Ureter (tissue), 1 donor: ENCODE measurements around the gene DOCK2. TPM values are rescaled to one million over a fixed set of nuclear protein-coding genes. Genes with fewer than 3 reads are reported as not detected.
"Not testable (repeated sequence)": the region's sequence is repeated elsewhere in the genome, so short reads cannot be mapped to it uniquely, and the experiment has no call there.

Source experiments
- DNase-seq: peaks from one replicate; pipeline ENCODE4 v3.0.0-alpha.2; 2020; ENCODE audit warnings: low spot score
- total RNA-seq: library from RNA; stranded (reverse); gene quantifications from one replicate; pipeline ENCODE4 v1.2.4, GENCODE V29; 2023
- donor health status: DM: yes; HTN: yes; CAD: no.

Gene DOCK2
- total RNA-seq, 1 donor from 2014 or later: 22.4 TPM

DNA sequence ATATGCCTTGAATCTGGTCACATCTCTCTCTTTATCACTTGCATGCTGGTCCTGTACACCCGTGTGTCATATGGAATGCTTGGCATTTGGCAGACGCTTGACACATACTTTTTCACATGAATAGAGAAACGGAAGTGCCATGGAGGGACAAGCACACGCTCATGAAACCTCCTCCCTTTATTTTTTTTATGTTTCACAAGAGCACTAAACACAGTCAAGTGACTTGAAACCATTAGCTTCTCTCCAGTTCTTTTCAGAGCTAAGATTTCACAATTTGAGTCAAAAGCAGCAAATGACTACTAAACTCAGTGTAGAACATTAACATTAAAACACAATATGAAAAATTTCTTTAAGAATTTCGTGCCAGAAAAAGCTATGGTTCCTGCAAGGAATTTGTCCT is 151.1 kb downstream of the DOCK2 start:
- DNase-seq: no peak

DNA sequence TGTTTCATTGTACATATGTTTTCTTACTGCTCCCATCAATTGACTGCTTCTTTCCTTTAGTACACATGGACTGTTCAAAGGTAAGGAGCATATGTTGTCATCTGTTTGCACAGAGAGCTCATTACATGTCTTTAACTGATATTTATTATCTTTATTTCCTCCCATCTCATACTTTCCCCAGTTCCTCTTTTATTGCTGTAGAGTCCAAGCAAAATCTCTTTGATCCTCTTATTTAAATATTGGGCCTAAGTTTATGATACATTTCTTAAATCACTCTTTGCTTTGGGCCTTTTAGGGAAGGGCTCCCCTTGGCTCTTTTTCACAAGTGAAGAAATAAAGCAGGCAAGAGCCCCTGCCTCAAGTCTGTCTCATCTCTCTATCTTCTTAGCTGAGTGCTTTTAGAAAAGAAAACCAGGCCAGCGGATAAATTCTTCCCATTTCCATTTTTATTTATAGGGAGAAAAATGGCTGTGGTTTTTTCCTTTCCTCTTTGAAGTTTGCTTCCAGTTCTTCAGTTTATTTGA is 152.4 kb downstream of the DOCK2 start:
- DNase-seq: no peak

DNA sequence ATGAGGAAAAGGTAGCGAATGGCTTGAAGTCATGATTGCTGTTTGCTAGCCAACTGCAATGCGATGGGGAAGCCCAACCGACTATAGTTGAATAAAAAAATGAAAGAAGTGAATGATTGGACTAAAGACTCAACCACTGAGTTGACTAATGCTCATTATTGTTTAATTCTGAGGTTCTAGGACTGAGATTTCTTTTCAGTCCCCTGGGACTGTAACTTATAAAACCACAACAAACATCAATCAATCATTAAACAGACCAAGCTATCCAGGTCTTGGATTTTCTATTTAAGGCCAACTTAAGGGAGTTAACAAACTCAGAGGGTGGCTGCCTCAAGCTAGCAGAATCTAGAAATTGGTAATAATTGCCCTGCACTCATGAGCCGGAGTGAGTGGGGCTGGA is 154.2 kb downstream of the DOCK2 start:
- no peak for DNase-seq

DNA sequence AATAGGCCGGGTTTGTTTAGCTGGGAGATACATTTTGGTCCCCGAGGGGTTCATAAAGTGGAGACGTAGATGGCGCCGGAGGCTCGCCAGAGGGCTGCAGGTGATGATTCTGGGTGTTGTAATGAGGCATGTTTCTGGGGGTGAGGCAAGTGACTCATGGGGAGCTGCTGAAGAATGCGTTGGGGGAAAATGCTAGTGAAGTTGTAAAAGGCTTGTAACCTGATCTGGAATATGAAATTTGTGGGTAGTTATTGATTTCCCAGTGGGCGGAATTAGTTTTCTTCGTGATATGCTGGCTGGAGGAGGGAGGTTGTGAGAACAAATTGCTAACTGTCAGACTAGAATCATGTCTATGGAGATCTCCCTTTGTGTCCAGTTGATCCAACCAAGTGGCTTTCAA is 158.3 kb downstream of the DOCK2 start:
- DNase-seq: no peak

DNA sequence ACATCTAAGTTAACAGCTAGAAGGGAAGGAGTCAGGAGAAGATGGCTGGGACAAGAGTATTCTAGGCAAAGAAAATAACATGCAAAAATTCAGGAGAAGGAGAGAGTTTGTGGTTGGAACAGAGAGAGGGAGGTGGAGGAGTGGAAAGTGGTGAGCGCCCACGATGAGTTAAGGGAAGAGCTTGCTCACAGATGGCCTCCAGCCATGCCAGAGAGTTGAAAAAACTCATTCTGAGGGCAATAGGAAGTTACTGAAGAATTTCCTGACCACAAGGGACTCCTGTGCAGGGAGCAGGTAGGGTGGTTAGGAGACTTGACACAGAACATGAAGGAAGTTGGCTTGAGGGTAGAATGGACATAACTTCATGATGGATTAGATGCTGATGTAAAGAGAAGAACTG is 159.7 kb downstream of the DOCK2 start:
- no peak for DNase-seq

DNA sequence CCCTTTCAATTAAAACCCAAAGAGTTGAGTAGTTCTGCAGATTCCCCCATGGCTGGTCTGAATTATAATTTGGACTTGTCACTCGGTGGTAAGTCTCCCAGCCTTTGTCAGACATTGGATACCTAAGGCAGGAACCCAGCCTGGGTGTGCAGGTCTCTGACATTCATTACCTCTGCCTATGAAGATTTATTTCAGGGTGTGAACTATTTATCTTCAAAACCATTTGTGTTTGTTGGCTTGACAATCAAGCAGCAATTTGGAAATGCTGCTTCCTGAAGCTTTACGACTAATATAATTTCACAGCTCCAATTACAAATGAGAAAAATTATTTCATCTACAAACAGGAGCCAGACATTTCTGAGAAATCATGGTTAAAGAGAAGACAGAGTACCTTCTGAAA is 160.5 kb downstream of the DOCK2 start:
- no peak for DNase-seq

DNA sequence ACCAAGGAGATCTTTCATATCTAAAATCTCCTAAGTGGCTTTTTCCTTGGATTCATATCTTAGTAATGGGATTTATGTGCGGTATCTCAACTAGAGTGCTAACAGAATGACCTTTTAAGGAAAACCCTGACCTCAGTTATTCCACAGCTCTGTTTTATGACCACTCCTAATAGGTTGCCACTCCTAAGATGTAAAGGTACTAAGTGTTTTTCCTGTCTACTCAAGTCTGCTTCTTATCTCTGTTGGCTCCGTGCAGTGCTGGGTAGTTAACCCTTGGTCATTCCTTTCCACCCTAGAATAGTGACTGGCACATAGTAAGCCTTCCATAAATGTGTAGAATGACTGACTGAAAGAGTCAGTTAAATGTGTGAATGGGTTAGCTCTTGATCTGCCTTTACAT is 161.4 kb downstream of the DOCK2 start:
- no peak for DNase-seq

DNA sequence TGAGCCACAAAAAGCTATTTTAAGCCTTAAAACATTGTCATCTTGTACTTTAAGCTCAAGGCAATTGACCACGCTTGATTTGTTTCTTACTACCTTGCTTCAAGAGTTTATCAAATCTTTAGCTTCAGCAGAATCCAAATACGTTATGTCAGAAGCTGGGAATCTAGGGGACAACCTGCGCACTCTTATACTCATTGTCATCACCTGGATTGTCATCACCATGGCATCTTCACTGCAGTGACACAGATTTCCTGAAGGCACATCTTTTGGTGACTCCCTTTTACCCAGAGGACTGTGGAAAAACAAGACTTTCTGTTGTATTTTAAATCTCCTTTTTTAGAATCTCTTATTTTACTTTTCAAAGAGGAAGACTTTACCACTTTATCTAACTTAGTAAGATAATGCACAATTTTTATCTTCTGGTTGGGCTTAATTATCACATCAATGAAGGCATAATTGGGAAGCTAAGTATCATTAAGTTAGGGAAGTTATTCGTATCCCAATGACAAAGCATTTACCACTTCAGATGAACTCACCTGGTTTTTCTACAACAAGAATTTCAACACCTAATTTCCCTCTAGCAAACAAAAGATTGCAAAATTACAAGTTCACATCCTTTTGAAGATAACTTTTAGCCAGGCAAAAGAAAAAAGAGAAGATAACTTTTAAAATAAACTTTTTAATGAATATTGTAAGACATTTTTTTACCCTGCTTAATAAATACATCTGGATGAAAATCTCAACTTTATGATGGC is 162.0 kb downstream of the DOCK2 start:
- no peak for DNase-seq

DNA sequence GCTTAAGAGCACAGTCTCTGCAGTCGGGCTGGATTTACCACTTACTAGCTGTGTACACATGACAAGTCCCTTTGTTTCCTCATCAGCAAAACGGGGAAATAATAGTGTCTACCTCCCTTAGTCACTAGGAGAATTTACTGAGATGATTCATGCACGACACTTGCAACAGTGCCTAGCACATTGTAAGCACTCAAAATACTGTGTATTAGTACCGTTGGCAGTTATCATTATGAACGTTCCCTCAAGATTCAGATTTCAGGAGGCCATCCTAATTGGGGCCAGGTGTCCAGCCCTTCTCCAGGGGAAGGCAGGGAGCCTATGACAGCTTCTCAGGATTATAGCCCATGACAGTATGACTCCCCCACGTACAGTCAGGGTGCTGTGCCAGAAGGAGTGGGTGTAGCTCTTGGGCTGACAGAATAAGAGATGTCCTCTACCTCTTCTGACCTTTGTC is 164.3 kb downstream of the DOCK2 start:
- no peak for DNase-seq

DNA sequence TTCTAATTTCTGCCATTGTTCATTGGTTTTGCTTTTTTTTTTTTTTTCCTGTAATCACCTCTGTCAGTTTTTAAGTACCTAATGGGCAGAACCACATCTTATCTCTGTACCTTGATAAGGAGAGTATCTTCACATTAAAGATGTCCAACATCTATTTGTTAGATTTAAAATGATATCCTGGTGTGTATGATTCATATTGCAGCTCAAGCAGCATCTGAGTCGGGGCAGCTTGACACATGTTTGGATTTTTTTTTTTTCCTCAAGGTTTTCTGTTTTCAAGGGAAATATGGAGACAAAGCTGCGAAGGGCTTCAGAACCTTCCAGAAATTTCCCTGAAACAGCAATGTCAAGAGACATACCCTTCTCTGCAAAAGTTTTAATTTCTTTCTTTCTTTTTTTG is 164.7 kb downstream of the DOCK2 start:
- no peak for DNase-seq

DNA sequence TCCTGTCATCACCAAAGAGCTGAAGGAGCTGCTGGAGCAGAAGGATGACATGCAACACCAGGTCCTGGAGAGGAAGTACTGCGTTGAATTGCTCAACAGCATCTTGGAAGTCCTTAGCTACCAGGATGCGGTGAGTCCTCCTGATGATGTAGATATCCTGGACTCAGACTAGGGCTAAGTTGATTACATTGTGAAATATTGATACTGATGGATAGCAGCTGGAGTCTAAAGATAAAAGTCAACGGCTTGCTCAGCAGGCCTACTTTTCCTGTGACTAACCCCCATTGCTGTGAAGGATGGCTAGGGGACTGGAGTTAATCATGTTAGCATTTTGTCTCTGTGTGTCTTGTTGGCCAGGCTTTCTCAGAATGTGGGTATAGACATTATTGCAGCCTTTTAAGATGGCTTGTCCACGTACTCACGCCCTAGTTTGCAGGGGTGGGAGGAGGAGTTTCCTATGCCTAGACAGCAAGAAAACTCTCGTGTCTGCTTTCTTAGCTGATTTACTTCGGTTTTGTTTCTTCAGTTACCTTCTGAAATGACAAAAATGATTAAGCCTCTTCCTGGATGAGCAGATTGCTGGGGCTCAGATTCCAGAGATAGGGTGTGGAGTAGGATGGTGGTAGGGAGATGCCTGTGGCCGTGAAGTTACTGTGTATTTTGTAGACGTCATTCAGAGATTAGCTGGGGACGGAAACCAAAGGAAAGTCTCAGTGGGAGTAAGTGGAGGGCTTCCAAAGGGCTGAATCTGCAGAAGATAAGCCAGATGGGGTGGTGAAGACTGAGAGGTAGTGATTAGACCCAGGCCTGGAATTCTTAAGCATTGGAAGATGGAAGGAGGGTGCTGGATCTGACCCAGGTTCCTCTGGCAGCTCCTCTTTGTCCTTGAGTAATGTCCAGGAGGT is 166.3 kb downstream of the DOCK2 start:
- DNase-seq: no peak

DNA sequence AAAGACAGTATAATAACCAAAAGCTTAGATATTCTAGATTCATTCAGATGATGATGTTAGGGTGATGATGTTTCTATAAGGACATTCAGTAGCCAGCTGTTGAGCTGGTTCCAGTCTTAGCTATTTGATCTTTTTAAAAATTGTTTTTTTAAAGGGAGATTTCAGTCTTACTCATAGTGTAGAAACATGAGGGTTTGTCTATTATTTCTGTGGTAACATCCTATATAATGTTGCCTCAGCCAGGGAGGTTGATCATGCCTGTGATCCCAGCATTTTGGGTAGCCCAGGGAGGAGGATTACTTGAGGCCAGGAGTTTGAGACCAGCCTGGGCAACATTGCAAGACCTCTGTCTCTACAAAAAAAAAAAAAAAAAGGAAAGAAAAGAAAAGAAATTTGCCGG is 167.8 kb downstream of the DOCK2 start:
- DNase-seq: no peak

DNA sequence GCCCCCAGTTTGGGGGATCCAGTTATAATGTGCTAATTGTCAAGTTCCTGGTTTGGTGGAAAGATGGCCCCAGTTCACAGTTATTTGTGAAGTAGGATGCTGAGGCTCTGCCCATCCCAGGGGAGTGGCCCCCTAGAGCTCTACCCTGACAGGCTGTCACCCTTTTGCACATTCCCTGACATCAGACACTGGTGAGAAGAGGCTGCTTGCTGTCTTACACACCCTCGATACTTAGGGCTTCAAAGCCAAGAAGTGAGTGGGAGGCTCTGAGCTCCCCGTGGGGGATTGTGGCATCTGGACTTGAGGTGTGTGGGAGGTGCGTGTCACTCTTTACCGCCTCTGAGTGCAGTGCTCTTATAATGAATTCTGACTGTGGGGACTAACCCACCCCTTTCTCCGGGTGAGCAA is 168.5 kb downstream of the DOCK2 start:
- no peak for DNase-seq

DNA sequence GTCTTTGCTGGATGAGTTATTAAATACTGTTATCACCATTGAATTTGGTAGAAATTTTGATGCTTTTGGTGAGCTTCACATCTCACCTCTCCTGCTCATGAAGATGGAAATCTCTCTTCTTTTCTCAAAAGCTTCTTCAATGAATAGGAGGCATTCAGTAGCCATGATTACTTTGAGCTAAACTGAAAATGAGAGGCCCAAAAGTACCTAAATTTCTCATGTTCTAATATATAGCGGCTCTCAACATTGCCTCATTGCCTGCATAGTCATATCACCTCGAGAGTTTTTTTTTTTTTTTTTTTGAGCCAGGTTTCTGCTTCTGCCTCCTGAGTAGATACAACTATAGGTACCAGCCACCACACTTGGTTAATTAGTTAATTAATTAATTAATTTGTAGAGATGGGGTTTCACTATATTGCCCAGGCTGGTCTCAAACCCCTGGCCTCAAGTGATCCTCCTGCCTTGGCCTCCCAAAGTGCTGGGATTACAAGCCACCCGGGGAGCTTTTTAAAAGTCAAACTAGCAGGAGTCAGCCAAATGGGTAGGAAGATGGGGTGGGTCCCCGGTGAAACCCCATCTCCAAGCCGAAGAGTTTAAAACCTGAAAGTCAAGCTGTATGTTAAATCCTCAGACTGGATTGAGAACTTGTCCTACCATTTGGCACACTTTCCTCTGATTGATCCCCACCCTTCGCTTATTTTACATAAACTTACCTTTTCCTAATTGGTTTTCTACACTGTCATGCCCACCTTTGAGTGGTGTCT is 169.0 kb downstream of the DOCK2 start:
- no peak for DNase-seq

DNA sequence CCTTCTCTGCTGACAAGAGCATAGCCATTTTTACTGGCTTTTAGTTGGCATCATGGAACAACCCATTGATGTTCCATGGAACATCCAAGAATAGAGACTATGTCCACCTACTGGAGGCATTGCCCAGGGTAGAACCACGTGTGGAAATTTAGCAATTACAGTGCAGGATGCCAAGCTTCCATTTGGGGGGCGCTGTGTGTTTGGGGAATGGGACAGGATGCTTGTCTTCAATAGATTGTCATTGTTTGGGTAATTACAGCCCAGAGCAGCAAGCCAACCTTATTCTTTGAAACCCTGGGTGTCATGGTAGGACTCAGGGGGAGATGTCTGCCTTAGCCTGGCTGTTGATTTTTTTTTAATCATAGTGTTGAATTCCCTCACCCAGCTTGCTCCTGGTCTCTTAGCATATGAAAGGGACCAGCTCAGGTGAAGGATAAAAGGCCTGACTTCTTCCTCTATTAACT is 171.1 kb downstream of the DOCK2 start:
- no peak for DNase-seq

DNA sequence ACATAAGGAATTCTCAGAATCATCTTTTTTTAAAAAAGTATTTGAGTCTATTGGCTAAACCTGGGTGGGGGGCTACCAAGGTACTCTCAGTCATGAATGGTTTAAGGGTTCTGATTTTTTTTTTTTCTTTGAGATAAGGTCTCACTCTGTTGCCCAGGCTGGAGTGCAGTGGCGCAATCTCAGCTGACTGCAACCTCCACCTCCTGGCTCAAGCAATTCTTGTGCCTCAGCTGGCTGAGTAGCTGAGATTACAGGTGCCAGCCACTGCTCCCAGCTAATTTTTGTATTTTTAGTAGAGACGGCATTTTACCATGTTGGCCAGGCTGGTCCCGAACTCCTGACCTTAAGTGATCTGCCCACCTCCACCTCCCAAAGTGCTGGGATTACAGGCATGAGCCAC is 171.8 kb downstream of the DOCK2 start:
- DNase-seq: not testable (repeated sequence)

DNA sequence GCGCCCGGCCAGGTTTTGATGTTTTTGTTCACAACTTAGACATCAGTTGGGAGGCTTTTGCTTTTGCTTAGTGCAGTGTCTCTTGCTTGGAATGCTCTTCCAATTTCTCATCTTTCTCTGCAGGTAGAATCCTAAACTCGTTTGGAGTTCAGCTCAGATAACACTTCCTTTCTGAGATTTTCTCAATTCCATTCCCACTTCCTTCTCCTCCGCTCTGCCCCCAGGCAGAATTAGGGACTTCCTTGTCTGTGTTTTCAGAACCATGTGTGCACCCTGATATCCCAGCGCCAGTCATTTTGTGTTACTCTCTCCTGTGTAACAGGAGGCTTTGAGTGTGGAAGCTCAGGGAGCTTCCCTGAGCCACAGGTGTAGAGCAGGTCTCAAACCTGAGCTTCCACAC is 172.2 kb downstream of the DOCK2 start:
- DNase-seq: no peak

DNA sequence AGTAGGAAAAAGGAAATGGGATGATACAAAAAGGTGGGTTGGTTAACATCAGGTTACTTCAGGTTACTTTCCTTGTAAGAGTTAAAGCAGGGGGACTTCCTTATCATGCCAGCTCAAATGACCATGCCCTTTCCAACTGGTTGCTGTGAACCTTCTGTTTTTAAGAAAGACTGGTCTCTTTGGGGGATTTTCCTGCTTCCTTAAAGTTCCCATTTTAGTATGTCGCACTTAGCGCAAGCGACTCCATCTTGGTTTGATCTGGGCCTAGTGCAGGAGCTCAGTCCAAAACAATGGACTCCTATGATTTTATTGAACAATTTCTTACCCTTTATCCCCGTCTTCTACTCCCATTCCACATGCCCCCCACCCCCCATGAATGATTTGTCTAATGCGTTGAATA is 173.4 kb downstream of the DOCK2 start:
- DNase-seq: no peak

DNA sequence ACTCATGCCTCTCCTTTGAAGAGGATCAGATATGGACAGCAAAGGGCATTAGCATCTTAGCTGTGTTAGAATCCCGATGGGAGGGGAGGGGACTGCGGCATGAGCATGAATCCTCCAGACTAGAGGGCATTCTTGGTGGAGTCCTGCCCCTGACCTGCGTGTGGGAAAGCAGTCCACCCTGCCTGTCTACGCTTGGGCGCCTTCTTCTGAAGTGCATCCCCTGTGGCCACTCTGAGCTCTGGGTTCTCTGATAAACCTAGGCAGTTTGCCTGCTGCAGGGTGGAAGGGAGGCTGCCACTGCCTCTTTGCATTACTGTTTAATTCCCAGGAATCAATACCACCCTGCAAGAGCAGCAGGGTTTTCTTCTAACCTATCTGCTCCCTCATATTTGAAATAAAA is 173.9 kb downstream of the DOCK2 start:
- no peak for DNase-seq

DNA sequence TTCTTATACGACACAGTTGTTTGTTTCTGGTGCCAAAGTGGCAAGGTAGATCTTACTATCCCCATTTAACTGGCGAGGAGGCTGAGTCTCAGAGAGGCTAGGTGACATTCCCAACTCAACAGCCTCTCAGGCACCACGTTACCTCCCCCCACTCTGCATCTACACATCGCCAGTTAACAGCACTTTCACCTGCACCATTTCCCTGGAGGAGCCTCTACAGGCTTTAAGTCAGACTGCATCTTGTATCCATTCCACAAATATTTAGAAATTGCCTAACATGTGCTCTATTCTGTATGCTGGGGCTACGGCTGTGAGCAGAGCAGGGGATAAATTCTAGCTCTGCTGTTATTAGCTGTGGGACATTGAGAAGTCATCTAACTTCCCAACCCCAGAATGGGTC is 174.6 kb downstream of the DOCK2 start:
- no peak for DNase-seq

DNA sequence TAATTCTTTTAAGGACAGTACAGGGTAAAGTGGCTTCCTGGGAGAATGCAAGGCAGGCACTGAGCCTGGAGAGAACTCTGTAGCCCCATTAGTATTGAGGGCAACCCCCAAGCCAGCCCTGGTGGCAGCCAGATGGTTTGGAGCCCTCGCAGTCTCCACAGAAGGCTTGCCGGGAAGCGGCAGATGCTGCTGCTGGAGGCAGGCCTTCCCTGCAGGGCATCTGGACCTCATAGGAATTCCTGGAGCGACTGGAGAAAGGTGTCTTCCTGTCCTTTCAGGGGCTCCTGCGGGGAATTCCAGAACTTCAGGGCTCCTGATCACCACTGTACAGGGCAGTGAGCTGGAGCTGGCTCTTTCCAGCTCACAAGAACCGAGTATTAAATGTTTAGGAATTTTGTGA is 175.7 kb downstream of the DOCK2 start:
- no peak for DNase-seq

DNA sequence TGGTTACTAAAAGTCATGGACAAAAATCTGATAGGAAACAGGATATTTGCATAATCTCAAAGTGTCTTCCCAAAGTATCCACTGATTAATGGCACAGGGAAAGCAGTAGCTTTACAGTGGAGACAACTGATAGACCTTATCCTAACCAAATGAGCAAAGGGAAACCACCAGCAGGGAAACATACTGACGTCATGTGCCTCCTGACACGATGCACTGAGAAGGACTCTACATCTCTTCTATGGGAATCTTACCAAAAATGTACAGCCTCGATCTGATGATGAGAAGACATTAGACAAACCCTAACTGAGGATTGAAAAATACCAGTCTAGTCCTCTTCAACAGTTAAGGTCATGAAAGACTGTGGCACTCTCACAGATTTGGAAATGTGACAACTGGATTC is 177.0 kb downstream of the DOCK2 start:
- DNase-seq: no peak
